HEK293 (cell line): Measurements from ENCODE around the gene TMEM238.

ENCODE experiments used
- CTCF ChIP-seq: fragments of 450-650 bp; formaldehyde crosslinking; IDR thresholded peaks from 2 replicates; pipeline ENCODE4 v1.5.1; 2016; ENCODE audit warnings: missing biosample characterization, missing genetic modification characterization
- GLIS1 ChIP-seq: fragments of 450-650 bp; formaldehyde crosslinking; IDR thresholded peaks from 2 replicates; pipeline ENCODE4 v1.5.1; 2016; ENCODE audit warnings: missing biosample characterization, missing genetic modification characterization
- SALL2 ChIP-seq: fragments of 450-650 bp; formaldehyde crosslinking; IDR thresholded peaks from 2 replicates; pipeline ENCODE4 v1.5.0; 2017; ENCODE audit warnings: missing biosample characterization, mild to moderate bottlenecking, missing genetic modification characterization, borderline replicate concordance
- ZBTB11 ChIP-seq: fragments of 450-650 bp; formaldehyde crosslinking; conservative IDR thresholded peaks from 2 replicates; pipeline ENCODE4 v1.5.1; 2016; ENCODE audit warnings: low read depth, missing biosample characterization, missing genetic modification characterization
- ZBTB17 ChIP-seq: fragments of 450-650 bp; formaldehyde crosslinking; IDR thresholded peaks from 2 replicates; pipeline ENCODE4 v1.5.1; 2016; ENCODE audit warnings: missing biosample characterization, missing genetic modification characterization
- ZBTB49 ChIP-seq: fragments of 450-650 bp; formaldehyde crosslinking; IDR thresholded peaks from 2 replicates; pipeline ENCODE4 v1.5.1; 2016; ENCODE audit warnings: missing biosample characterization, missing genetic modification characterization, low read depth
- ZNF121 ChIP-seq: fragments of 450-650 bp; formaldehyde crosslinking; IDR thresholded peaks from 2 replicates; pipeline ENCODE4 v1.5.1; 2016; ENCODE audit warnings: missing biosample characterization, missing genetic modification characterization
- ZNF280D ChIP-seq: fragments of 450-650 bp; formaldehyde crosslinking; IDR thresholded peaks from 2 replicates; pipeline ENCODE4 v1.5.1; 2016; ENCODE audit warnings: missing biosample characterization, missing genetic modification characterization
- ZNF404 ChIP-seq: fragments of 450-650 bp; formaldehyde crosslinking; IDR thresholded peaks from 2 replicates; pipeline ENCODE4 v1.5.1; 2017; ENCODE audit warnings: missing biosample characterization, missing genetic modification characterization
- ZNF510 ChIP-seq: fragments of 450-650 bp; formaldehyde crosslinking; IDR thresholded peaks from 2 replicates; pipeline ENCODE4 v1.5.1; 2018; ENCODE audit warnings: mild to moderate bottlenecking, missing genetic modification characterization, missing biosample characterization; ENCODE audit not compliant: insufficient replicate concordance
- ZNF677 ChIP-seq: fragments of 450-650 bp; IDR thresholded peaks from 2 replicates; pipeline ENCODE4 v1.5.0; 2018; ENCODE audit warnings: missing biosample characterization, mild to moderate bottlenecking, missing genetic modification characterization, moderate library complexity

- TF ChIP-seq ZBTB17 (tag by site-specific recombination), result no peak
- no peak for TF ChIP-seq ZNF510 (tag by site-specific recombination)
- TF ChIP-seq ZNF677 (tag by site-specific recombination), result no peak
- TF ChIP-seq CTCF (tag by site-specific recombination), result no peak
- no peak for TF ChIP-seq GLIS1 (tag by site-specific recombination)
- TF ChIP-seq SALL2 (tag by site-specific recombination), result no peak
- no peak for TF ChIP-seq ZNF404 (tag by site-specific recombination)
- TF ChIP-seq ZBTB11 (tag by site-specific recombination), result no peak
- no peak for TF ChIP-seq ZBTB49 (tag by site-specific recombination)
- no peak for TF ChIP-seq ZNF121 (tag by site-specific recombination)
- no peak for TF ChIP-seq ZNF280D
These were observed 40.4 kb upstream of the TMEM238 start for GRCh38 chr19:55424518-55424917.
